IPS-11a (cell line): ENCODE data around the gene WNK2.
"Not testable (repeated sequence)": the region's sequence is repeated elsewhere in the genome, so short reads cannot be mapped to it uniquely, and the experiment has no call there.

Experiments
- H3K4me3 ChIP-seq: one replicate; pipeline ENCODE4 v1.5.1; 2013; ENCODE audit warnings: low read depth, low read length, control low read depth

WNK2 gene

DNA sequence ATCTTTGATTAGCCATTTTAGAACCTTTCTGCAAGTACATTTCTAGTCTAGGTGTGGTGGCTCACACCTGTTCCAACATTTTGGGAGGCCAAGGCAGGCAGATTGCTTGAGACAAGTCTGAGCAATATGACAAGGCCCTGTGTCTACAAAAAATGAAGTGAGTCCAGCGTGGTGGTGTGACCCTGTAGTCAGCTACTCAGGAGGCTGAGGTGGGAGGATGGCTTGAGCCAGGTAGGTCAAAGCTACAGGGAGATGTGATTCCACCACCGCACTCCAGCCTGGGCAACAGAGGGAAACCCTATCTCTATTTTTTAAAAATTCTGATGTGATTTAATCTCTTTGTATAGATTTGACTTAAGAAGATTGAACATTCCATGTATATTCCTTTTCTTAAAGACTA is 171.9 kb downstream of the WNK2 start:
- no peak overlapping the region for H3K4me3 ChIP-seq

GRCh38 chr9:93357649-93358048 is 173.7 kb downstream of the WNK2 start:
- no peak overlapping the region for H3K4me3 ChIP-seq

- not testable (repeated sequence) for H3K4me3 ChIP-seq
Measured at GRCh38 chr9:93359907-93360306, 176.0 kb downstream of the WNK2 start.

- H3K4me3 ChIP-seq = no peak overlapping the region
Measured at GRCh38 chr9:93361995-93362394, 178.1 kb downstream of the WNK2 start.

GRCh38 chr9:93364734-93365426 is 180.9 kb downstream of the WNK2 start:
- H3K4me3 ChIP-seq = no peak overlapping the region

- no peak overlapping the region for H3K4me3 ChIP-seq
Measured at GRCh38 chr9:93365427-93366118, 181.6 kb downstream of the WNK2 start.

- H3K4me3 ChIP-seq = no peak overlapping the region
Measured at GRCh38 chr9:93366119-93366447, 182.1 kb downstream of the WNK2 start.

DNA sequence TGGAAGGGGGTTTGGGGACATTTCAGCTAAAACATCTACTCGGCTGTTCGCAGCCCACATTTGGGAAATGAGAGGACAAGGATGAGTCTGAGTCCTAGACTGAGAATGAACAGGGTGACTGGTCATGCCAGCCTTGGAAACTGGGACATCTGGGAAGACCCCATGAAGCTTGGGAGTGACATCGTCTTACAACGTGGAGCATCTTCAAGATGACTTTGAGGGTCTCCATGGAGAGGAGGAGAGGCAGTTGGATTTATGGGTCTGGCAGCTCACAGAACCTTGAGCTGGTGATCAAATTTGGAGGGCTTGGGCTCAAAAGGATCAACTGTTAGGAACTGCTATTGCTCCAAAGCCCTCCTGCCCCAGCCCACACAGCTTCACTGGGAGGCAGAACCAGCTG is 182.5 kb downstream of the WNK2 start:
- H3K4me3 ChIP-seq = not testable (repeated sequence)

DNA sequence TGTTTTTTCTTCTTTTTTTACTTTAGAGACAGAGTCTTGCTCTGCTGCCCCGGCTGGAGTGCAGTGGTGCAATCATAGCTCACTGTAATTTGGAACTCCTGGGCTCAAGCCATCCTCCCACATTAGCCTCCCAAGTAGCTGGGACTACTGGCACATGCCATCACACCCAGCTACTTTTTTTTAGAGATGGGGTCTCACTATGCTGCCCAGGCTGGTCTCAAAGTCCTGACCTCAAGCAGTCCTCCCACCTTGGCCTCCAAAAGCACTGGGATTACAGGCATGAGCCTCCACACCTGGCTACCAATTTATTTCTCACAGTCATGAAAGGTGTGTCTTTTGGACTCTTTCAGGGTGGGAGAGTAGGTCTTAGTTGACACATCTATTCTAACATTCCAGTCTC is 184.5 kb downstream of the WNK2 start:
- H3K4me3 ChIP-seq = no peak overlapping the region

GRCh38 chr9:93369686-93370085 is 185.7 kb downstream of the WNK2 start:
- no peak overlapping the region for H3K4me3 ChIP-seq
